GM12878 (cell line): Measurements from ENCODE around the gene PDE1C. TPM values are rescaled to one million over a fixed set of nuclear protein-coding genes. Genes with fewer than 3 reads are reported as not detected.

ENCODE experiments used
- ATAC-seq: fragments of 200-7000 bp; cut with Tn5 transposase; 3 replicates; pipeline ENCODE4 v1.9.1; 2020; ENCODE audit warnings: mild to moderate bottlenecking, moderate library complexity
- BruUV-seq: library from RNA; stranded (reverse); fragments of 400-500 nt; replicated peaks from 2 replicates; lab custom pipeline; 2021; lab: Mats Ljungman, UMichigan
- CTCF ChIA-PET: fragments of 300-600 bp; sonication (Branson Sonifier 250); formaldehyde crosslinking; extraction: SDS; loops from one replicate; lab custom pipeline; 2021; ENCODE audit warnings: inconsistent platforms; lab: Yijun Ruan, JAX
- POLR2A ChIA-PET: fragments of 350-600 bp; formaldehyde crosslinking; extraction: SDS; loops from one replicate; lab custom pipeline; 2021; ENCODE audit warnings: inconsistent platforms; lab: Charles Lee
- RAD21 ChIA-PET: fragments of 300-600 bp; sonication (Branson Sonifier 250); formaldehyde crosslinking; loops from one replicate; lab custom pipeline; 2023; ENCODE audit warnings: antibody characterized with exemption; ENCODE audit not compliant: unreplicated experiment; lab: Charles Lee
- SMC1A ChIA-PET: fragments of 300-600 bp; sonication (Branson Sonifier 250); formaldehyde crosslinking; loops from one replicate; lab custom pipeline; 2023; ENCODE audit not compliant: unreplicated experiment, uncharacterized antibody; lab: Charles Lee
- DNase-seq: peaks from one replicate; pipeline ENCODE4 v3.0.0-alpha.2; 2011; ENCODE audit warnings: low read depth, low spot score
- FAIRE-seq: peaks from 3 replicates; lab custom pipeline; 2011; peaks lifted over from hg19 to GRCh38; lab: Jason Lieb, UNC
- H2AFZ ChIP-seq: 2 replicates; pipeline ENCODE4 v1.6.0; 2011; ENCODE audit warnings: low read depth, low read length, control low read depth; ENCODE audit not compliant: control insufficient read depth
- H3K27ac ChIP-seq: 2 replicates; pipeline ENCODE4 v1.5.1; 2011; ENCODE audit warnings: control low read depth; ENCODE audit not compliant: control insufficient read depth, insufficient read depth
- H3K27me3 ChIP-seq, 2 experiments: replicated peaks in 1 of 2; 2 replicates each; pipeline versions ENCODE4 v1.6.0 to v1.6.1; 2011; ENCODE audit warnings: low read length in 1 of 2; ENCODE audit not compliant: control insufficient read depth in 2 of 2, insufficient read depth in 2 of 2
- H3K36me3 ChIP-seq, 2 experiments: 2 replicates each; pipeline ENCODE4 v1.5.1; 2011; ENCODE audit warnings: low read length in 1 of 2; ENCODE audit not compliant: control insufficient read depth in 2 of 2, insufficient read depth in 2 of 2
- H3K4me1 ChIP-seq: 2 replicates; pipeline ENCODE4 v1.6.1; 2011; ENCODE audit warnings: mild to moderate bottlenecking, low read length, moderate library complexity, mixed read lengths; ENCODE audit not compliant: control insufficient read depth, insufficient read depth
- H3K4me2 ChIP-seq: 2 replicates; pipeline ENCODE4 v1.6.0; 2011; ENCODE audit warnings: control low read depth; ENCODE audit not compliant: control insufficient read depth, insufficient read depth
- H3K4me3 ChIP-seq: fragments of 200-600 bp; sonication (generic); 2 replicates; pipeline ENCODE4 v1.5.1; 2016
- H3K79me2 ChIP-seq: 2 replicates; pipeline ENCODE4 v1.6.0; 2011; ENCODE audit warnings: low read length; ENCODE audit not compliant: control insufficient read depth, insufficient read depth
- H3K9ac ChIP-seq: 2 replicates; pipeline ENCODE4 v1.8.0; 2011; ENCODE audit warnings: low read length, control low read depth, mixed read lengths; ENCODE audit not compliant: control insufficient read depth, insufficient read depth
- H3K9me3 ChIP-seq: replicated peaks from 3 replicates; pipeline ENCODE4 v1.5.1; 2011; ENCODE audit warnings: mild to moderate bottlenecking, low read length; ENCODE audit not compliant: control insufficient read depth, insufficient read depth
- H4K20me1 ChIP-seq: 2 replicates; pipeline ENCODE4 v1.6.0; 2011; ENCODE audit not compliant: control insufficient read depth, insufficient read depth
- ESRRA ChIP-seq: IDR thresholded peaks from 2 replicates; pipeline ENCODE4 v1.6.1; 2012; ENCODE audit warnings: mild to moderate bottlenecking, low read length, improper control_type of control experiment
- SREBF2 ChIP-seq: IDR thresholded peaks from 2 replicates; pipeline ENCODE4 v1.6.1; 2012; ENCODE audit warnings: mild to moderate bottlenecking, low read length
- WGBS: methylation state at CpG from one replicate; pipeline ENCODE4 v1.1.6; 2016; ENCODE audit warnings: low lambda C conversion rate; ENCODE audit not compliant: insufficient replicate concordance, insufficient coverage; ENCODE audit errors: missing lambda C conversion rate; 5-methylcytosine and 5-hydroxymethylcytosine counted together
- in situ Hi-C: fragments of 300-500 bp; cut with MboI; formaldehyde crosslinking; loops from 9 replicates; pipeline ENCODE4 v1.14.3; 2018; ENCODE audit warnings: mixed read lengths
- intact Hi-C: fragments of 100-400 bp; cut with micrococcal nuclease; formaldehyde crosslinking; loops from one replicate; pipeline ENCODE4 v1.14.2; 2022; ENCODE audit not compliant: unreplicated experiment
- polyA plus RNA-seq, 11 experiments: library from polyadenylated mRNA; depleted of rRNA in 4 of 11; unstranded in 6 of 11; stranded (reverse) in 5 of 11; fragments of >200 nt; fragmentation: Nextera tagmentation in 4 of 11; fragmentation: Illumina TruSeq in 1 of 11; extraction: Ambion mirVana in 4 of 11; extraction: Trizol in 1 of 11; gene quantifications; 1 replicate in 1 of 11; 2 replicates in 10 of 11; pipeline versions ENCODE4 v1.2.1 to v1.2.3, GENCODE V29; 2011 to 2016; ENCODE audit warnings: inconsistent platforms in 2 of 11, missing spikeins in 2 of 11, low read depth in 1 of 11
- total RNA-seq, 4 experiments: library from RNA; depleted of rRNA in 3 of 4; stranded (reverse); fragments of >200 nt in 3 of 4; fragmentation: Illumina TruSeq in 1 of 4; extraction: Trizol in 1 of 4; gene quantifications; 2 replicates each; pipeline versions ENCODE4 v1.2.1 to v1.2.3, GENCODE V29; 2013 to 2021
- TF ChIP-seq, protein P1 (sequence below): IDR thresholded peaks from 2 replicates; pipeline ENCODE4 v1.6.1; 2011; ENCODE audit warnings: borderline replicate concordance, low read depth, mild to moderate bottlenecking, moderate library complexity, low read length; ENCODE audit not compliant: insufficient read depth, poor library complexity, severe bottlenecking
- TF ChIP-seq, protein P2 (sequence below): fragments of 450-650 bp; IDR thresholded peaks from 2 replicates; pipeline ENCODE4 v1.6.1; 2016; ENCODE audit warnings: mild to moderate bottlenecking, moderate library complexity, borderline replicate concordance

Gene PDE1C
- total and polyA plus RNA-seq, 10 of the 15 experiments (the other 5 are each of a cell fraction or from before 2014, with no cell fraction given): 0.29 to 2.3 (median 0.70) TPM

GRCh38 chr7:31921047-31921446 is 149.2 kb downstream of the PDE1C start:
- RAD21 ChIA-PET: no interaction called here
- Histone ChIP-seq H3K9me3 (no peaks in the 10 kb centered on the region), H3K27me3 (no peaks in the 10 kb centered on the region; a peak in 2 of 4 replicates), H4K20me1 (no peaks in the 10 kb centered on the region), H3K4me2 (no peak overlapping the region), H3K36me3 (no peaks in the 10 kb centered on the region), H3K4me3 (no peak overlapping the region), H3K79me2 (no peaks in the 10 kb centered on the region), H3K4me1 (no peaks in the 10 kb centered on the region)
- no TSS peak for BruUV-seq
- in situ Hi-C loops: no loop called here
- ATAC-seq: no peak
- POLR2A ChIA-PET: no interaction called here
- SMC1A ChIA-PET: no interaction called here
- CTCF ChIA-PET: no interaction called here
- WGBS: 53% methylated on average over 3 of the region's 3 CpGs
- DNase-seq: no peak
- TF ChIP-seq, protein P1, sequence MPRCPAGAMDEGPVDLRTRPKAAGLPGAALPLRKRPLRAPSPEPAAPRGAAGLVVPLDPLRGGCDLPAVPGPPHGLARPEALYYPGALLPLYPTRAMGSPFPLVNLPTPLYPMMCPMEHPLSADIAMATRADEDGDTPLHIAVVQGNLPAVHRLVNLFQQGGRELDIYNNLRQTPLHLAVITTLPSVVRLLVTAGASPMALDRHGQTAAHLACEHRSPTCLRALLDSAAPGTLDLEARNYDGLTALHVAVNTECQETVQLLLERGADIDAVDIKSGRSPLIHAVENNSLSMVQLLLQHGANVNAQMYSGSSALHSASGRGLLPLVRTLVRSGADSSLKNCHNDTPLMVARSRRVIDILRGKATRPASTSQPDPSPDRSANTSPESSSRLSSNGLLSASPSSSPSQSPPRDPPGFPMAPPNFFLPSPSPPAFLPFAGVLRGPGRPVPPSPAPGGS: no peak
- TF ChIP-seq ESRRA: no peak
- TF ChIP-seq, protein P2, sequence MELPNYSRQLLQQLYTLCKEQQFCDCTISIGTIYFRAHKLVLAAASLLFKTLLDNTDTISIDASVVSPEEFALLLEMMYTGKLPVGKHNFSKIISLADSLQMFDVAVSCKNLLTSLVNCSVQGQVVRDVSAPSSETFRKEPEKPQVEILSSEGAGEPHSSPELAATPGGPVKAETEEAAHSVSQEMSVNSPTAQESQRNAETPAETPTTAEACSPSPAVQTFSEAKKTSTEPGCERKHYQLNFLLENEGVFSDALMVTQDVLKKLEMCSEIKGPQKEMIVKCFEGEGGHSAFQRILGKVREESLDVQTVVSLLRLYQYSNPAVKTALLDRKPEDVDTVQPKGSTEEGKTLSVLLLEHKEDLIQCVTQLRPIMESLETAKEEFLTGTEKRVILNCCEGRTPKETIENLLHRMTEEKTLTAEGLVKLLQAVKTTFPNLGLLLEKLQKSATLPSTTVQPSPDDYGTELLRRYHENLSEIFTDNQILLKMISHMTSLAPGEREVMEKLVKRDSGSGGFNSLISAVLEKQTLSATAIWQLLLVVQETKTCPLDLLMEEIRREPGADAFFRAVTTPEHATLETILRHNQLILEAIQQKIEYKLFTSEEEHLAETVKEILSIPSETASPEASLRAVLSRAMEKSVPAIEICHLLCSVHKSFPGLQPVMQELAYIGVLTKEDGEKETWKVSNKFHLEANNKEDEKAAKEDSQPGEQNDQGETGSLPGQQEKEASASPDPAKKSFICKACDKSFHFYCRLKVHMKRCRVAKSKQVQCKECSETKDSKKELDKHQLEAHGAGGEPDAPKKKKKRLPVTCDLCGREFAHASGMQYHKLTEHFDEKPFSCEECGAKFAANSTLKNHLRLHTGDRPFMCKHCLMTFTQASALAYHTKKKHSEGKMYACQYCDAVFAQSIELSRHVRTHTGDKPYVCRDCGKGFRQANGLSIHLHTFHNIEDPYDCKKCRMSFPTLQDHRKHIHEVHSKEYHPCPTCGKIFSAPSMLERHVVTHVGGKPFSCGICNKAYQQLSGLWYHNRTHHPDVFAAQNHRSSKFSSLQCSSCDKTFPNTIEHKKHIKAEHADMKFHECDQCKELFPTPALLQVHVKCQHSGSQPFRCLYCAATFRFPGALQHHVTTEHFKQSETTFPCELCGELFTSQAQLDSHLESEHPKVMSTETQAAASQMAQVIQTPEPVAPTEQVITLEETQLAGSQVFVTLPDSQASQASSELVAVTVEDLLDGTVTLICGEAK: no peak
- TF ChIP-seq SREBF2: no peak
- TF ChIP-seq, all 136 proteins: peak for 0
- no peak overlapping the region for H3K9ac ChIP-seq
- intact Hi-C loops: no loop called here
- H2AFZ ChIP-seq: no peak overlapping the region
- FAIRE-seq: no peak
- H3K27ac ChIP-seq: no peak overlapping the region
